Liver (tissue), 3 donors: ENCODE results near the gene RAD51B.

Experiments used
- EGR1 ChIP-seq, 2 donors: IDR thresholded peaks; 2 replicates each; pipeline ENCODE4 v1.6.1; 2016 to 2018; ENCODE audit warnings: antibody characterized with exemption in 2 of 2, low read depth in 2 of 2
- GABPA ChIP-seq, 2 donors: IDR thresholded peaks in 1 of 2; conservative IDR thresholded peaks in 1 of 2; 2 replicates each; pipeline ENCODE4 v1.6.1; 2016; ENCODE audit warnings: antibody characterized with exemption in 2 of 2, mild to moderate bottlenecking in 1 of 2, moderate library complexity in 1 of 2
- JUND ChIP-seq, 2 donors: IDR thresholded peaks; 2 replicates each; pipeline ENCODE4 v1.6.1; 2016; ENCODE audit warnings: antibody characterized with exemption in 2 of 2
- MAX ChIP-seq: IDR thresholded peaks from 2 replicates; pipeline ENCODE4 v1.6.1; 2016; ENCODE audit warnings: antibody characterized with exemption
- NR2F2 ChIP-seq: IDR thresholded peaks from 2 replicates; pipeline ENCODE4 v1.6.1; 2016; ENCODE audit warnings: antibody characterized with exemption
- RAD21 ChIP-seq, 2 donors: IDR thresholded peaks; 2 replicates each; pipeline ENCODE4 v1.6.1; 2016; ENCODE audit warnings: antibody characterized with exemption in 2 of 2, mild to moderate bottlenecking in 2 of 2
- REST ChIP-seq: IDR thresholded peaks from 2 replicates; pipeline ENCODE4 v1.6.1; 2016; ENCODE audit warnings: antibody characterized with exemption, mild to moderate bottlenecking
- RXRA ChIP-seq, 2 donors: IDR thresholded peaks; 2 replicates each; pipeline ENCODE4 v1.6.1; 2017 to 2018; ENCODE audit warnings: antibody characterized with exemption in 2 of 2, mild to moderate bottlenecking in 1 of 2
- SP1 ChIP-seq: IDR thresholded peaks from 2 replicates; pipeline ENCODE4 v1.6.1; 2018; ENCODE audit warnings: antibody characterized with exemption, mild to moderate bottlenecking
- TAF1 ChIP-seq: conservative IDR thresholded peaks from 2 replicates; pipeline ENCODE4 v1.6.1; 2016; ENCODE audit warnings: antibody characterized with exemption, mild to moderate bottlenecking
- YY1 ChIP-seq: IDR thresholded peaks from 2 replicates; pipeline ENCODE4 v1.6.1; 2016; ENCODE audit warnings: antibody characterized with exemption, mild to moderate bottlenecking
- TF ChIP-seq, protein P1 (sequence below): fragments of 150-350 bp; IDR thresholded peaks from 2 replicates; pipeline ENCODE4 v1.5.1; 2017; ENCODE audit warnings: improper control_type of control experiment, low read depth, low read length; ENCODE audit not compliant: missing input control
- TF ChIP-seq, protein P2 (sequence below): IDR thresholded peaks from 2 replicates; pipeline ENCODE4 v1.6.1; 2016; ENCODE audit warnings: antibody characterized with exemption
- TF ChIP-seq, protein P3 (sequence below): IDR thresholded peaks from 2 replicates; pipeline ENCODE4 v1.6.1; 2016; ENCODE audit warnings: antibody characterized with exemption
- donor health status: healthy.
- donor health status: healthy.

GRCh38 chr14:67835596-67835995 lies 16.0 kb downstream of the RAD51B start:
- TF ChIP-seq, protein P1, sequence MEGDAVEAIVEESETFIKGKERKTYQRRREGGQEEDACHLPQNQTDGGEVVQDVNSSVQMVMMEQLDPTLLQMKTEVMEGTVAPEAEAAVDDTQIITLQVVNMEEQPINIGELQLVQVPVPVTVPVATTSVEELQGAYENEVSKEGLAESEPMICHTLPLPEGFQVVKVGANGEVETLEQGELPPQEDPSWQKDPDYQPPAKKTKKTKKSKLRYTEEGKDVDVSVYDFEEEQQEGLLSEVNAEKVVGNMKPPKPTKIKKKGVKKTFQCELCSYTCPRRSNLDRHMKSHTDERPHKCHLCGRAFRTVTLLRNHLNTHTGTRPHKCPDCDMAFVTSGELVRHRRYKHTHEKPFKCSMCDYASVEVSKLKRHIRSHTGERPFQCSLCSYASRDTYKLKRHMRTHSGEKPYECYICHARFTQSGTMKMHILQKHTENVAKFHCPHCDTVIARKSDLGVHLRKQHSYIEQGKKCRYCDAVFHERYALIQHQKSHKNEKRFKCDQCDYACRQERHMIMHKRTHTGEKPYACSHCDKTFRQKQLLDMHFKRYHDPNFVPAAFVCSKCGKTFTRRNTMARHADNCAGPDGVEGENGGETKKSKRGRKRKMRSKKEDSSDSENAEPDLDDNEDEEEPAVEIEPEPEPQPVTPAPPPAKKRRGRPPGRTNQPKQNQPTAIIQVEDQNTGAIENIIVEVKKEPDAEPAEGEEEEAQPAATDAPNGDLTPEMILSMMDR, result no peak
- no peak for TF ChIP-seq GABPA (IDR thresholded peaks at IDR 0.05 in 1 of 2, conservative IDR thresholded peaks at IDR 0.05 in 1 of 2)
- TF ChIP-seq, protein P2, sequence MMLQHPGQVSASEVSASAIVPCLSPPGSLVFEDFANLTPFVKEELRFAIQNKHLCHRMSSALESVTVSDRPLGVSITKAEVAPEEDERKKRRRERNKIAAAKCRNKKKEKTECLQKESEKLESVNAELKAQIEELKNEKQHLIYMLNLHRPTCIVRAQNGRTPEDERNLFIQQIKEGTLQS, result no peak
- TF ChIP-seq RAD21 (IDR thresholded peaks at IDR 0.05), result no peak
- TF ChIP-seq EGR1 (IDR thresholded peaks at IDR 0.05; ENCODE audit: low read depth in 2 of 2), result no peak
- no peak for TF ChIP-seq SP1
- no peak for TF ChIP-seq TAF1
- no peak for TF ChIP-seq RXRA (IDR thresholded peaks at IDR 0.05)
- TF ChIP-seq, protein P3, sequence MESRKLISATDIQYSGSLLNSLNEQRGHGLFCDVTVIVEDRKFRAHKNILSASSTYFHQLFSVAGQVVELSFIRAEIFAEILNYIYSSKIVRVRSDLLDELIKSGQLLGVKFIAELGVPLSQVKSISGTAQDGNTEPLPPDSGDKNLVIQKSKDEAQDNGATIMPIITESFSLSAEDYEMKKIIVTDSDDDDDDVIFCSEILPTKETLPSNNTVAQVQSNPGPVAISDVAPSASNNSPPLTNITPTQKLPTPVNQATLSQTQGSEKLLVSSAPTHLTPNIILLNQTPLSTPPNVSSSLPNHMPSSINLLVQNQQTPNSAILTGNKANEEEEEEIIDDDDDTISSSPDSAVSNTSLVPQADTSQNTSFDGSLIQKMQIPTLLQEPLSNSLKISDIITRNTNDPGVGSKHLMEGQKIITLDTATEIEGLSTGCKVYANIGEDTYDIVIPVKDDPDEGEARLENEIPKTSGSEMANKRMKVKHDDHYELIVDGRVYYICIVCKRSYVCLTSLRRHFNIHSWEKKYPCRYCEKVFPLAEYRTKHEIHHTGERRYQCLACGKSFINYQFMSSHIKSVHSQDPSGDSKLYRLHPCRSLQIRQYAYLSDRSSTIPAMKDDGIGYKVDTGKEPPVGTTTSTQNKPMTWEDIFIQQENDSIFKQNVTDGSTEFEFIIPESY, result no peak
- no peak for TF ChIP-seq NR2F2
- TF ChIP-seq REST, result no peak
- no peak for TF ChIP-seq JUND (IDR thresholded peaks at IDR 0.05)
- no peak for TF ChIP-seq YY1
- no peak for TF ChIP-seq MAX
